GM12878 (cell line): ENCODE results near the gene PRKX. TPM values are rescaled to one million over a fixed set of nuclear protein-coding genes. Genes with fewer than 3 reads are reported as not detected.
A peak's percentile ranks its signal among the peaks of the same experiment; 100 is the strongest.

Experiments
- ATAC-seq: fragments of 200-7000 bp; cut with Tn5 transposase; 3 replicates; pipeline ENCODE4 v1.9.1; 2020; ENCODE audit warnings: mild to moderate bottlenecking, moderate library complexity
- BruUV-seq: library from RNA; stranded (reverse); fragments of 400-500 nt; replicated peaks from 2 replicates; lab custom pipeline; 2021; lab: Mats Ljungman, UMichigan
- CTCF ChIA-PET: fragments of 300-600 bp; sonication (Branson Sonifier 250); formaldehyde crosslinking; extraction: SDS; loops from one replicate; lab custom pipeline; 2021; ENCODE audit warnings: inconsistent platforms; lab: Yijun Ruan, JAX
- POLR2A ChIA-PET: fragments of 350-600 bp; formaldehyde crosslinking; extraction: SDS; loops from one replicate; lab custom pipeline; 2021; ENCODE audit warnings: inconsistent platforms; lab: Charles Lee
- RAD21 ChIA-PET: fragments of 300-600 bp; sonication (Branson Sonifier 250); formaldehyde crosslinking; loops from one replicate; lab custom pipeline; 2023; ENCODE audit warnings: antibody characterized with exemption; ENCODE audit not compliant: unreplicated experiment; lab: Charles Lee
- SMC1A ChIA-PET: fragments of 300-600 bp; sonication (Branson Sonifier 250); formaldehyde crosslinking; loops from one replicate; lab custom pipeline; 2023; ENCODE audit not compliant: unreplicated experiment, uncharacterized antibody; lab: Charles Lee
- DNase-seq: peaks from one replicate; pipeline ENCODE4 v3.0.0-alpha.2; 2011; ENCODE audit warnings: low read depth, low spot score
- FAIRE-seq: peaks from 3 replicates; lab custom pipeline; 2011; peaks lifted over from hg19 to GRCh38; lab: Jason Lieb, UNC
- H2AFZ ChIP-seq: 2 replicates; pipeline ENCODE4 v1.6.0; 2011; ENCODE audit warnings: low read depth, low read length, control low read depth; ENCODE audit not compliant: control insufficient read depth
- H3K27ac ChIP-seq: 2 replicates; pipeline ENCODE4 v1.5.1; 2011; ENCODE audit warnings: control low read depth; ENCODE audit not compliant: control insufficient read depth, insufficient read depth
- H3K27me3 ChIP-seq, 2 experiments: replicated peaks in 1 of 2; 2 replicates each; pipeline versions ENCODE4 v1.6.0 to v1.6.1; 2011; ENCODE audit warnings: low read length in 1 of 2; ENCODE audit not compliant: control insufficient read depth in 2 of 2, insufficient read depth in 2 of 2
- H3K36me3 ChIP-seq, 2 experiments: 2 replicates each; pipeline ENCODE4 v1.5.1; 2011; ENCODE audit warnings: low read length in 1 of 2; ENCODE audit not compliant: control insufficient read depth in 2 of 2, insufficient read depth in 2 of 2
- H3K4me1 ChIP-seq: 2 replicates; pipeline ENCODE4 v1.6.1; 2011; ENCODE audit warnings: mild to moderate bottlenecking, low read length, moderate library complexity, mixed read lengths; ENCODE audit not compliant: control insufficient read depth, insufficient read depth
- H3K4me2 ChIP-seq: 2 replicates; pipeline ENCODE4 v1.6.0; 2011; ENCODE audit warnings: control low read depth; ENCODE audit not compliant: control insufficient read depth, insufficient read depth
- H3K4me3 ChIP-seq: fragments of 200-600 bp; sonication (generic); 2 replicates; pipeline ENCODE4 v1.5.1; 2016
- H3K79me2 ChIP-seq: 2 replicates; pipeline ENCODE4 v1.6.0; 2011; ENCODE audit warnings: low read length; ENCODE audit not compliant: control insufficient read depth, insufficient read depth
- H3K9ac ChIP-seq: 2 replicates; pipeline ENCODE4 v1.8.0; 2011; ENCODE audit warnings: low read length, control low read depth, mixed read lengths; ENCODE audit not compliant: control insufficient read depth, insufficient read depth
- H3K9me3 ChIP-seq: replicated peaks from 3 replicates; pipeline ENCODE4 v1.5.1; 2011; ENCODE audit warnings: mild to moderate bottlenecking, low read length; ENCODE audit not compliant: control insufficient read depth, insufficient read depth
- H4K20me1 ChIP-seq: 2 replicates; pipeline ENCODE4 v1.6.0; 2011; ENCODE audit not compliant: control insufficient read depth, insufficient read depth
- CBX3 ChIP-seq: fragments of 200-600 bp; sonication (generic); IDR thresholded peaks from 2 replicates; pipeline ENCODE4 v1.6.1; 2016; ENCODE audit warnings: low read depth, borderline replicate concordance
- CREM ChIP-seq: IDR thresholded peaks from 2 replicates; pipeline ENCODE4 v1.6.1; 2014; ENCODE audit warnings: antibody characterized with exemption, low read depth
- E2F4 ChIP-seq: IDR thresholded peaks from 2 replicates; pipeline ENCODE4 v1.6.1; 2012; ENCODE audit warnings: low read depth, low read length, improper control_type of control experiment
- KDM1A ChIP-seq: fragments of 200-600 bp; sonication (generic); IDR thresholded peaks from 2 replicates; pipeline ENCODE4 v1.6.1; 2016; ENCODE audit warnings: borderline replicate concordance
- MXI1 ChIP-seq: fragments of 150-350 bp; IDR thresholded peaks from 2 replicates; pipeline ENCODE4 v1.6.1; 2011; ENCODE audit warnings: low read depth, mild to moderate bottlenecking, inconsistent platforms, low read length, improper control_type of control experiment
- NR2F1 ChIP-seq: fragments of 450-650 bp; conservative IDR thresholded peaks from 2 replicates; pipeline ENCODE4 v1.6.1; 2017; ENCODE audit warnings: mild to moderate bottlenecking
- PAX5 ChIP-seq: IDR thresholded peaks from 2 replicates; pipeline ENCODE4 v1.6.1; 2011; ENCODE audit warnings: low read depth, low read length, borderline replicate concordance
- POU2F2 ChIP-seq: IDR thresholded peaks from 3 replicates; pipeline ENCODE4 v1.6.1; 2011; ENCODE audit warnings: low read depth, mild to moderate bottlenecking, low read length, borderline replicate concordance
- ZNF592 ChIP-seq: fragments of 450-650 bp; IDR thresholded peaks from 2 replicates; pipeline ENCODE4 v1.6.1; 2017; ENCODE audit warnings: mild to moderate bottlenecking, moderate library complexity
- WGBS: methylation state at CpG from one replicate; pipeline ENCODE4 v1.1.6; 2016; ENCODE audit warnings: low lambda C conversion rate; ENCODE audit not compliant: insufficient replicate concordance, insufficient coverage; ENCODE audit errors: missing lambda C conversion rate; 5-methylcytosine and 5-hydroxymethylcytosine counted together
- in situ Hi-C: fragments of 300-500 bp; cut with MboI; formaldehyde crosslinking; loops from 9 replicates; pipeline ENCODE4 v1.14.3; 2018; ENCODE audit warnings: mixed read lengths
- intact Hi-C: fragments of 100-400 bp; cut with micrococcal nuclease; formaldehyde crosslinking; loops from one replicate; pipeline ENCODE4 v1.14.2; 2022; ENCODE audit not compliant: unreplicated experiment
- polyA plus RNA-seq, 11 experiments: library from polyadenylated mRNA; depleted of rRNA in 4 of 11; unstranded in 6 of 11; stranded (reverse) in 5 of 11; fragments of >200 nt; fragmentation: Nextera tagmentation in 4 of 11; fragmentation: Illumina TruSeq in 1 of 11; extraction: Ambion mirVana in 4 of 11; extraction: Trizol in 1 of 11; gene quantifications; 1 replicate in 1 of 11; 2 replicates in 10 of 11; pipeline versions ENCODE4 v1.2.1 to v1.2.3, GENCODE V29; 2011 to 2016; ENCODE audit warnings: inconsistent platforms in 2 of 11, missing spikeins in 2 of 11, low read depth in 1 of 11
- total RNA-seq, 4 experiments: library from RNA; depleted of rRNA in 3 of 4; stranded (reverse); fragments of >200 nt in 3 of 4; fragmentation: Illumina TruSeq in 1 of 4; extraction: Trizol in 1 of 4; gene quantifications; 2 replicates each; pipeline versions ENCODE4 v1.2.1 to v1.2.3, GENCODE V29; 2013 to 2021
- TF ChIP-seq, protein P1 (sequence below): fragments of 450-650 bp; IDR thresholded peaks from 2 replicates; pipeline ENCODE4 v1.6.1; 2017; ENCODE audit warnings: mild to moderate bottlenecking, moderate library complexity
- TF ChIP-seq, protein P2 (sequence below): IDR thresholded peaks from 2 replicates; pipeline ENCODE4 v1.6.1; 2011; ENCODE audit warnings: low read depth, mild to moderate bottlenecking, low read length, moderate library complexity, borderline replicate concordance; ENCODE audit errors: extremely low read depth

PRKX gene
- total and polyA plus RNA-seq, 10 of the 15 experiments (the other 5 are each of a cell fraction or from before 2014, with no cell fraction given), result 3.9 to 45.3 (median 23.9) TPM

GRCh38 chrX:3712051-3712869, 1.2 kb downstream of the PRKX start:
- RAD21 ChIA-PET, result interaction anchor here (1.8 to 3.1 kb wide), 2 partner anchors 12 to 61 kb away, joined by 4 to 17 read pairs; no protein-coding TSS in a partner anchor

More at GRCh38 chrX:3712051-3712869, 1.2 kb downstream of the PRKX start:
- CTCF ChIA-PET, result interaction anchor here (1.6 to 2.3 kb wide), 4 partner anchors 11 to 250 kb away, joined by 4 to 14 read pairs (median 9); no protein-coding TSS in a partner anchor
- TF ChIP-seq, protein P1, sequence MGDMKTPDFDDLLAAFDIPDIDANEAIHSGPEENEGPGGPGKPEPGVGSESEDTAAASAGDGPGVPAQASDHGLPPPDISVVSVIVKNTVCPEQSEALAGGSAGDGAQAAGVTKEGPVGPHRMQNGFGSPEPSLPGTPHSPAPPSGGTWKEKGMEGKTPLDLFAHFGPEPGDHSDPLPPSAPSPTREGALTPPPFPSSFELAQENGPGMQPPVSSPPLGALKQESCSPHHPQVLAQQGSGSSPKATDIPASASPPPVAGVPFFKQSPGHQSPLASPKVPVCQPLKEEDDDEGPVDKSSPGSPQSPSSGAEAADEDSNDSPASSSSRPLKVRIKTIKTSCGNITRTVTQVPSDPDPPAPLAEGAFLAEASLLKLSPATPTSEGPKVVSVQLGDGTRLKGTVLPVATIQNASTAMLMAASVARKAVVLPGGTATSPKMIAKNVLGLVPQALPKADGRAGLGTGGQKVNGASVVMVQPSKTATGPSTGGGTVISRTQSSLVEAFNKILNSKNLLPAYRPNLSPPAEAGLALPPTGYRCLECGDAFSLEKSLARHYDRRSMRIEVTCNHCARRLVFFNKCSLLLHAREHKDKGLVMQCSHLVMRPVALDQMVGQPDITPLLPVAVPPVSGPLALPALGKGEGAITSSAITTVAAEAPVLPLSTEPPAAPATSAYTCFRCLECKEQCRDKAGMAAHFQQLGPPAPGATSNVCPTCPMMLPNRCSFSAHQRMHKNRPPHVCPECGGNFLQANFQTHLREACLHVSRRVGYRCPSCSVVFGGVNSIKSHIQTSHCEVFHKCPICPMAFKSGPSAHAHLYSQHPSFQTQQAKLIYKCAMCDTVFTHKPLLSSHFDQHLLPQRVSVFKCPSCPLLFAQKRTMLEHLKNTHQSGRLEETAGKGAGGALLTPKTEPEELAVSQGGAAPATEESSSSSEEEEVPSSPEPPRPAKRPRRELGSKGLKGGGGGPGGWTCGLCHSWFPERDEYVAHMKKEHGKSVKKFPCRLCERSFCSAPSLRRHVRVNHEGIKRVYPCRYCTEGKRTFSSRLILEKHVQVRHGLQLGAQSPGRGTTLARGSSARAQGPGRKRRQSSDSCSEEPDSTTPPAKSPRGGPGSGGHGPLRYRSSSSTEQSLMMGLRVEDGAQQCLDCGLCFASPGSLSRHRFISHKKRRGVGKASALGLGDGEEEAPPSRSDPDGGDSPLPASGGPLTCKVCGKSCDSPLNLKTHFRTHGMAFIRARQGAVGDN, result peak; percentile 59; the same call in 1 of the 2 replicates
- TF ChIP-seq PAX5, result no peak
- peak; percentile 5; the same call in 1 of the 2 replicates for TF ChIP-seq NR2F1
- TF ChIP-seq CREM, result peak; percentile 10; the same call in 1 of the 2 replicates
- TF ChIP-seq KDM1A, result no peak
- TF ChIP-seq CBX3, result no peak
- no peak for TF ChIP-seq E2F4
- TF ChIP-seq MXI1, result no peak
- TF ChIP-seq, protein P2, sequence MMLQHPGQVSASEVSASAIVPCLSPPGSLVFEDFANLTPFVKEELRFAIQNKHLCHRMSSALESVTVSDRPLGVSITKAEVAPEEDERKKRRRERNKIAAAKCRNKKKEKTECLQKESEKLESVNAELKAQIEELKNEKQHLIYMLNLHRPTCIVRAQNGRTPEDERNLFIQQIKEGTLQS, result no peak
- no peak for TF ChIP-seq ZNF592
- TF ChIP-seq POU2F2, result no peak
- SMC1A ChIA-PET, result interaction anchor here (1.7 to 2.8 kb wide), 3 partner anchors 11 to 61 kb away, joined by 5 to 20 read pairs (median 7); no protein-coding TSS in a partner anchor
- ATAC-seq (peak; percentile 31), DNase-seq (no peak), FAIRE-seq (no peak)
- no peaks in the 10 kb centered on the region for H4K20me1 ChIP-seq
- peak overlapping the region; percentile 95 for H3K4me2 ChIP-seq
- no TSS peak for BruUV-seq
- peak overlapping the region; percentile 81 for H3K27ac ChIP-seq
- peak overlapping the region; percentile 77 for H3K4me3 ChIP-seq
- in situ Hi-C loops, result loop anchor here (5.0 kb wide), 1 partner anchor 100 kb away; no protein-coding TSS in a partner anchor
- POLR2A ChIA-PET, result interaction anchor here (0.6 to 1.9 kb wide), 6 partner anchors 11 to 103 kb away, joined by 3 to 10 read pairs (median 7); no protein-coding TSS in a partner anchor
- peak overlapping the region; percentile 86 for H3K9ac ChIP-seq
- no peaks in the 10 kb centered on the region for H3K27me3 ChIP-seq
- H3K36me3 ChIP-seq, result no peaks in the 10 kb centered on the region
- H3K9me3 ChIP-seq, result no peaks in the 10 kb centered on the region
- intact Hi-C loops, result loop anchor here (5.0 kb wide), 1 partner anchor 55 kb away; no protein-coding TSS in a partner anchor
- H3K4me1 ChIP-seq, result peaks cover 5% of the 10 kb centered on the region
- WGBS, result under 1% methylated on average over 39 of the region's 39 CpGs
- peaks cover 40% of the 10 kb centered on the region for H3K79me2 ChIP-seq
- H2AFZ ChIP-seq, result peak overlapping the region; percentile 82
